Measurements from ENCODE around the gene IGDCC3. TPM values are rescaled to one million over a fixed set of nuclear protein-coding genes. Genes with fewer than 3 reads are reported as not detected.

The IGDCC3 gene
- total and polyA plus RNA-seq, 10 of the 15 experiments (the other 5 are each of a cell fraction or from before 2014, with no cell fraction given) = 0.10 to 0.20 (median 0.15) TPM; not detected in 7

DNA sequence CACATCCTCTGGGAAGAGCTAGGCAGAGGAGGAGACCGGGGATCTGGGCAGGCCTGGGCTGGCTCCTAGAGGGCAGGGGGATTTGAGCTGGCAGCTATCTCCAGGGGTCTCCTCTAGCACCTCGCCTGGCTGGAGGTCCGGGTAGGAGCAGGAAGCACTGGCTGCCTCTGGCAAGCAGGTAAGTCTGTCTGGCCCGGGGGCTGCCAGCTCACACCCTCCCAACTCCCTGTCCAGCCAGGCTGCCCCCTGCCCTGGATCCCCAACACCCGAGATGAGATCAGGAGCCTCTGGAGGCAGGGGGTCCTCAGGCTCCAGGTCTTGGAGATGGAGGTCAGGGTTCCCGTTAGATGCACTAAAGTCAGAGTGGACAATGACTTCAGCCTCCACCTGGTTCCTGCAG, 6.2 kb upstream of the IGDCC3 start (continued):
- TF ChIP-seq SRF (IDR thresholded peaks at IDR 0.05; ENCODE audit: low read depth in 2 of 2, low read length in 2 of 2) = no peak
- no peak for TF ChIP-seq HDGF (IDR thresholded peaks at IDR 0.05)
- TF ChIP-seq RB1 (IDR thresholded peaks at IDR 0.05; ENCODE audit: borderline replicate concordance) = no peak
- TF ChIP-seq STAT1 (conservative IDR thresholded peaks at IDR 0.05) = no peak
- no peak for TF ChIP-seq MYB (IDR thresholded peaks at IDR 0.05; ENCODE audit: borderline replicate concordance, low read depth, low read length)

DNA sequence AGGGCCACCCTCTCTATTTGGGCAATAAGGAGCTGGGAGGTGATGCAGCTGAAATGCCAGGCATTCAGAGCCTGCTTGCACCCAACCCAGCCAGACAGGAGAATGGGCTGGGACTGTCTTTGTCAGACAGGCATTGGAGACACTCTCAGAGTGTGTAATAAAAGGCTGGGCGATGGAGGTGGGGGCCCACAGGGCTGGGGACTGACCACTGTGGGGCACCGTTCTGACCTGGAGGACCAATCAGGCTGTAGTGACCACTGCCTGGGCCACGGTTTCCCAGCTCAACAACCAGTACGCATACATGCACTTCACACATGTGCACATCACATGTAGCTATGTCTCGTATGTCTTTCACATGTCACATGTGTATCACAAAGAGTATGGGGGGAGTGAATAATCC, 5.7 kb upstream of the IGDCC3 start:
- in situ Hi-C loops (cut with MboI) = loop anchor here (5.0 kb wide), 1 partner anchor 66 kb away; no protein-coding TSS in a partner anchor
- TF ChIP-seq RFX5 (IDR thresholded peaks at IDR 0.05; ENCODE audit: low read depth, low read length) (no peak), STAT3 (IDR thresholded peaks at IDR 0.05; ENCODE audit: low read depth, low read length) (no peak), NFYA (IDR thresholded peaks at IDR 0.05; ENCODE audit: borderline replicate concordance, low read depth, low read length) (no peak), TBL1XR1 (IDR thresholded peaks at IDR 0.05; ENCODE audit: low read depth, low read length) (no peak), CHD1 (IDR thresholded peaks at IDR 0.05; ENCODE audit: low read depth, low read length) (no peak), RB1 (IDR thresholded peaks at IDR 0.05; ENCODE audit: borderline replicate concordance) (no peak), MYC (IDR thresholded peaks at IDR 0.05; ENCODE audit: insufficient read depth, insufficient read length, insufficient replicate concordance, low read length, severe bottlenecking) (no peak), TARDBP (IDR thresholded peaks at IDR 0.05; ENCODE audit: borderline replicate concordance) (no peak)
- TF ChIP-seq, protein P1, sequence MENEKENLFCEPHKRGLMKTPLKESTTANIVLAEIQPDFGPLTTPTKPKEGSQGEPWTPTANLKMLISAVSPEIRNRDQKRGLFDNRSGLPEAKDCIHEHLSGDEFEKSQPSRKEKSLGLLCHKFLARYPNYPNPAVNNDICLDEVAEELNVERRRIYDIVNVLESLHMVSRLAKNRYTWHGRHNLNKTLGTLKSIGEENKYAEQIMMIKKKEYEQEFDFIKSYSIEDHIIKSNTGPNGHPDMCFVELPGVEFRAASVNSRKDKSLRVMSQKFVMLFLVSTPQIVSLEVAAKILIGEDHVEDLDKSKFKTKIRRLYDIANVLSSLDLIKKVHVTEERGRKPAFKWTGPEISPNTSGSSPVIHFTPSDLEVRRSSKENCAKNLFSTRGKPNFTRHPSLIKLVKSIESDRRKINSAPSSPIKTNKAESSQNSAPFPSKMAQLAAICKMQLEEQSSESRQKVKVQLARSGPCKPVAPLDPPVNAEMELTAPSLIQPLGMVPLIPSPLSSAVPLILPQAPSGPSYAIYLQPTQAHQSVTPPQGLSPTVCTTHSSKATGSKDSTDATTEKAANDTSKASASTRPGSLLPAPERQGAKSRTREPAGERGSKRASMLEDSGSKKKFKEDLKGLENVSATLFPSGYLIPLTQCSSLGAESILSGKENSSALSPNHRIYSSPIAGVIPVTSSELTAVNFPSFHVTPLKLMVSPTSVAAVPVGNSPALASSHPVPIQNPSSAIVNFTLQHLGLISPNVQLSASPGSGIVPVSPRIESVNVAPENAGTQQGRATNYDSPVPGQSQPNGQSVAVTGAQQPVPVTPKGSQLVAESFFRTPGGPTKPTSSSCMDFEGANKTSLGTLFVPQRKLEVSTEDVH (IDR thresholded peaks at IDR 0.05; ENCODE audit: low read depth, partially characterized antibody) = no peak
- TF ChIP-seq, protein P2, sequence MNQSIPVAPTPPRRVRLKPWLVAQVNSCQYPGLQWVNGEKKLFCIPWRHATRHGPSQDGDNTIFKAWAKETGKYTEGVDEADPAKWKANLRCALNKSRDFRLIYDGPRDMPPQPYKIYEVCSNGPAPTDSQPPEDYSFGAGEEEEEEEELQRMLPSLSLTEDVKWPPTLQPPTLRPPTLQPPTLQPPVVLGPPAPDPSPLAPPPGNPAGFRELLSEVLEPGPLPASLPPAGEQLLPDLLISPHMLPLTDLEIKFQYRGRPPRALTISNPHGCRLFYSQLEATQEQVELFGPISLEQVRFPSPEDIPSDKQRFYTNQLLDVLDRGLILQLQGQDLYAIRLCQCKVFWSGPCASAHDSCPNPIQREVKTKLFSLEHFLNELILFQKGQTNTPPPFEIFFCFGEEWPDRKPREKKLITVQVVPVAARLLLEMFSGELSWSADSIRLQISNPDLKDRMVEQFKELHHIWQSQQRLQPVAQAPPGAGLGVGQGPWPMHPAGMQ (IDR thresholded peaks at IDR 0.05; ENCODE audit: borderline replicate concordance) = no peak
- TF ChIP-seq, protein P3, sequence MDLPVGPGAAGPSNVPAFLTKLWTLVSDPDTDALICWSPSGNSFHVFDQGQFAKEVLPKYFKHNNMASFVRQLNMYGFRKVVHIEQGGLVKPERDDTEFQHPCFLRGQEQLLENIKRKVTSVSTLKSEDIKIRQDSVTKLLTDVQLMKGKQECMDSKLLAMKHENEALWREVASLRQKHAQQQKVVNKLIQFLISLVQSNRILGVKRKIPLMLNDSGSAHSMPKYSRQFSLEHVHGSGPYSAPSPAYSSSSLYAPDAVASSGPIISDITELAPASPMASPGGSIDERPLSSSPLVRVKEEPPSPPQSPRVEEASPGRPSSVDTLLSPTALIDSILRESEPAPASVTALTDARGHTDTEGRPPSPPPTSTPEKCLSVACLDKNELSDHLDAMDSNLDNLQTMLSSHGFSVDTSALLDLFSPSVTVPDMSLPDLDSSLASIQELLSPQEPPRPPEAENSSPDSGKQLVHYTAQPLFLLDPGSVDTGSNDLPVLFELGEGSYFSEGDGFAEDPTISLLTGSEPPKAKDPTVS (IDR thresholded peaks at IDR 0.05; ENCODE audit: low read depth, low read length) = no peak
- CTCF ChIA-PET = interaction anchor here (0.6 to 2.4 kb wide), 10 partner anchors 9 to 98 kb away, joined by 3 to 22 read pairs (median 4); no protein-coding TSS in a partner anchor

More for the DNA sequence above, 5.7 kb upstream of the IGDCC3 start:
- H3K79me2 ChIP-seq (ENCODE audit: control insufficient read depth, insufficient read depth, low read length) = no peaks in the 10 kb centered on the region
- H3K27ac ChIP-seq (ENCODE audit: control insufficient read depth, insufficient read depth) = no peak overlapping the region
- peaks cover 0 to 10% of the 10 kb centered on the region in 2 experiments for H3K27me3 ChIP-seq (replicated peaks in 1 of 2; ENCODE audit: control insufficient read depth in 2 of 2, insufficient read depth in 2 of 2, low read length in 1 of 2)
- 24% methylated on average over 5 of the region's 5 CpGs for WGBS (ENCODE audit: insufficient coverage, insufficient replicate concordance, low lambda C conversion rate, missing lambda C conversion rate)
- H3K9ac ChIP-seq (ENCODE audit: control insufficient read depth, insufficient read depth, low read length) = no peak overlapping the region
- FAIRE-seq (no peak), DNase-seq (ENCODE audit: low read depth, low spot score) (no peak), ATAC-seq (no peak)
- ChIA-PET RAD21 (ENCODE audit: unreplicated experiment) (interaction anchor here (0.6 to 4.3 kb wide), 2 partner anchors 63 to 174 kb away, joined by 3 to 35 read pairs; no protein-coding TSS in a partner anchor), SMC1A (ENCODE audit: uncharacterized antibody, unreplicated experiment) (interaction anchor here (1.1 kb wide), 2 partner anchors 64 to 67 kb away, joined by 3 to 7 read pairs; no protein-coding TSS in a partner anchor), POLR2A (interaction anchor here (0.6 to 0.7 kb wide), 2 partner anchors 13 to 61 kb away, joined by 3 read pairs; no protein-coding TSS in a partner anchor)
- H3K4me3 ChIP-seq = no peak overlapping the region
- H3K9me3 ChIP-seq (replicated peaks; ENCODE audit: control insufficient read depth, insufficient read depth, low read length) = no peaks in the 10 kb centered on the region
- BruUV-seq (replicated peaks) = no TSS peak
- H3K4me1 ChIP-seq (ENCODE audit: control insufficient read depth, insufficient read depth, low read length) = peaks cover 7% of the 10 kb centered on the region
- H3K36me3 ChIP-seq (ENCODE audit: control insufficient read depth in 2 of 2, insufficient read depth in 2 of 2, low read length in 1 of 2) = no peaks in the 10 kb centered on the region
- H4K20me1 ChIP-seq (ENCODE audit: control insufficient read depth, insufficient read depth) = no peaks in the 10 kb centered on the region
- H3K4me2 ChIP-seq (ENCODE audit: control insufficient read depth, insufficient read depth) = no peak overlapping the region
- intact Hi-C loops (cut with micrococcal nuclease; ENCODE audit: unreplicated experiment) = no loop called here
- no peak overlapping the region for H2AFZ ChIP-seq (ENCODE audit: control insufficient read depth, low read depth, low read length)
